Measurements from ENCODE around the gene CTRL. TPM values are rescaled to one million over a fixed set of nuclear protein-coding genes. Genes with fewer than 3 reads are reported as not detected.

The CTRL gene
- polyA plus RNA-seq, 1 donor: 8.0 TPM

GRCh38 chr16:67892375-67892774 lies 39.3 kb downstream of the CTRL start:
- no peak for DNase-seq

- DNase-seq: no peak
Observed at GRCh38 chr16:67888331-67888730, 43.3 kb downstream of the CTRL start.

- no peak for DNase-seq
Observed at GRCh38 chr16:67886387-67886786, 45.3 kb downstream of the CTRL start.

GRCh38 chr16:67885976-67886375 lies 45.7 kb downstream of the CTRL start:
- no peak for DNase-seq

GRCh38 chr16:67885545-67885944 lies 46.1 kb downstream of the CTRL start:
- DNase-seq: no peak

GRCh38 chr16:67884684-67885083 lies 47.0 kb downstream of the CTRL start, which contains the start of gene NRN1L:
TSS of gene NRN1L (plus strand) at chr16:67884885. CDS start at chr16:67884904, 19 bp downstream.
- peak; percentile 67 for DNase-seq

GRCh38 chr16:67883872-67884261 lies 47.8 kb downstream of the CTRL start:
- DNase-seq: no peak

GRCh38 chr16:67883146-67883871 lies 48.4 kb downstream of the CTRL start:
- no peak for DNase-seq

- DNase-seq: no peak
Observed at GRCh38 chr16:67882374-67883145, 49.1 kb downstream of the CTRL start.

- no peak for DNase-seq
Observed at GRCh38 chr16:67881621-67882161, 50.0 kb downstream of the CTRL start.

GRCh38 chr16:67880584-67880983 lies 51.1 kb downstream of the CTRL start:
- no peak for DNase-seq

- DNase-seq: no peak
Observed at GRCh38 chr16:67879936-67880335, 51.7 kb downstream of the CTRL start.

Other genes starting within 250 kb of the CTRL start
- 19.7 TPM for gene GFOD2, start 212.5 kb downstream of the CTRL start, polyA plus RNA-seq (ENCODE audit: insufficient read length)
- gene RANBP10, start 125.3 kb downstream of the CTRL start, polyA plus RNA-seq (ENCODE audit: insufficient read length): 29.3 TPM
- 7.8 TPM for gene TSNAXIP1, start 125.0 kb downstream of the CTRL start, polyA plus RNA-seq (ENCODE audit: insufficient read length)
- 26.1 TPM for gene THAP11, start 89.5 kb downstream of the CTRL start, polyA plus RNA-seq (ENCODE audit: insufficient read length)
- 128 TPM for gene NUTF2, start 84.9 kb downstream of the CTRL start, polyA plus RNA-seq (ENCODE audit: insufficient read length)
- gene CENPT, start 84.2 kb downstream of the CTRL start, polyA plus RNA-seq (ENCODE audit: insufficient read length): 51.7 TPM
- 92.2 TPM for gene EDC4, start 58.8 kb downstream of the CTRL start, polyA plus RNA-seq (ENCODE audit: insufficient read length)
- gene NRN1L, start 47.0 kb downstream of the CTRL start, polyA plus RNA-seq (ENCODE audit: insufficient read length): not detected
- gene PSKH1, start 38.6 kb downstream of the CTRL start, polyA plus RNA-seq (ENCODE audit: insufficient read length): 33.7 TPM
- gene PSMB10, start 5.0 kb upstream of the CTRL start, polyA plus RNA-seq (ENCODE audit: insufficient read length): 17.3 TPM
- gene LCAT, start 12.3 kb upstream of the CTRL start, polyA plus RNA-seq (ENCODE audit: insufficient read length): 21.9 TPM
- gene SLC12A4, start 36.8 kb upstream of the CTRL start, polyA plus RNA-seq (ENCODE audit: insufficient read length): 39.1 TPM
- gene DPEP3, start 48.6 kb upstream of the CTRL start, polyA plus RNA-seq (ENCODE audit: insufficient read length): 0.08 TPM
- 1.2 TPM for gene DPEP2, start 67.6 kb upstream of the CTRL start, polyA plus RNA-seq (ENCODE audit: insufficient read length)
- gene DPEP2NB, start 84.0 kb upstream of the CTRL start, polyA plus RNA-seq (ENCODE audit: insufficient read length): not detected
- gene DDX28, start 91.4 kb upstream of the CTRL start, polyA plus RNA-seq (ENCODE audit: insufficient read length): 8.8 TPM
- 15.7 TPM for gene DUS2, start 91.4 kb upstream of the CTRL start, polyA plus RNA-seq (ENCODE audit: insufficient read length)
- 38.0 TPM for gene NFATC3, start 153.5 kb upstream of the CTRL start, polyA plus RNA-seq (ENCODE audit: insufficient read length)